Immature natural killer cell (primary cell): Measurements from ENCODE around the gene ADAMTS9. TPM values are rescaled to one million over a fixed set of nuclear protein-coding genes. Genes with fewer than 3 reads are reported as not detected.
A peak's percentile ranks its signal among the peaks of the same experiment; 100 is the strongest.

Source experiments
- DNase-seq, 3 donors: peaks; one replicate each; pipeline ENCODE4 v3.0.0; 2022; ENCODE audit warnings: mixed read lengths in 1 of 3
- H3K27ac Mint-ChIP-seq, 6 donors: one replicate each; pipeline ENCODE4 v1.8.0; 2020; ENCODE audit warnings: mixed read lengths in 6 of 6, mild to moderate bottlenecking in 5 of 6, inconsistent platforms in 4 of 6, moderate library complexity in 3 of 6
- H3K27me3 Mint-ChIP-seq, 3 donors: one replicate each; pipeline ENCODE4 v1.8.0; 2020 to 2021; ENCODE audit warnings: low read depth in 3 of 3, mild to moderate bottlenecking in 3 of 3, mixed read lengths in 3 of 3, moderate library complexity in 3 of 3, inconsistent platforms in 1 of 3
- H3K36me3 Mint-ChIP-seq, 3 donors: one replicate each; pipeline ENCODE4 v1.8.0; 2020; ENCODE audit warnings: mixed read lengths in 3 of 3, inconsistent platforms in 2 of 3, mild to moderate bottlenecking in 2 of 3
- H3K4me1 Mint-ChIP-seq, 2 donors: one replicate each; pipeline ENCODE4 v1.8.0; 2020; ENCODE audit warnings: inconsistent platforms in 2 of 2, mild to moderate bottlenecking in 2 of 2, mixed read lengths in 2 of 2, moderate library complexity in 1 of 2
- H3K4me3 Mint-ChIP-seq, 5 donors: one replicate each; pipeline ENCODE4 v1.8.0; 2020; ENCODE audit warnings: mild to moderate bottlenecking in 5 of 5, mixed read lengths in 5 of 5, inconsistent platforms in 3 of 5, moderate library complexity in 3 of 5
- H3K9me3 Mint-ChIP-seq, 6 donors: one replicate each; pipeline ENCODE4 v1.8.0; 2020; ENCODE audit warnings: mild to moderate bottlenecking in 6 of 6, mixed read lengths in 6 of 6, inconsistent platforms in 4 of 6, moderate library complexity in 3 of 6
- polyA plus RNA-seq, 3 donors: library from polyadenylated mRNA; unstranded; fragments of 300-500 nt; fragmentation: Illumina TruSeq; gene quantifications; one replicate each; pipeline ENCODE4 v1.2.3, GENCODE V29; 2021

The ADAMTS9 gene
- polyA plus RNA-seq, 3 donors from 2014 or later = not detected

GRCh38 chr3:64539451-64540196 is 148.2 kb downstream of the ADAMTS9 start:
- DNase-seq = no peak
- Mint-ChIP-seq H3K9me3 (peaks cover 0 to 2% (median 0%) of the 10 kb centered on the region in 6 donors), H3K27me3 (peaks cover 0 to 2% (median 0%) of the 10 kb centered on the region in 3 donors), H3K36me3 (no peaks in the 10 kb centered on the region), H3K27ac (no peak overlapping the region), H3K4me1 (no peaks in the 10 kb centered on the region), H3K4me3 (no peak overlapping the region)

GRCh38 chr3:64536166-64536565 is 151.6 kb downstream of the ADAMTS9 start:
- Mint-ChIP-seq H3K4me3 (no peak overlapping the region), H3K27ac (no peak overlapping the region), H3K36me3 (no peaks in the 10 kb centered on the region), H3K4me1 (no peaks in the 10 kb centered on the region), H3K27me3 (peaks cover 0 to 2% (median 1%) of the 10 kb centered on the region in 3 donors), H3K9me3 (peaks cover 0 to 9% (median 0%) of the 10 kb centered on the region in 6 donors)
- DNase-seq = no peak

DNA sequence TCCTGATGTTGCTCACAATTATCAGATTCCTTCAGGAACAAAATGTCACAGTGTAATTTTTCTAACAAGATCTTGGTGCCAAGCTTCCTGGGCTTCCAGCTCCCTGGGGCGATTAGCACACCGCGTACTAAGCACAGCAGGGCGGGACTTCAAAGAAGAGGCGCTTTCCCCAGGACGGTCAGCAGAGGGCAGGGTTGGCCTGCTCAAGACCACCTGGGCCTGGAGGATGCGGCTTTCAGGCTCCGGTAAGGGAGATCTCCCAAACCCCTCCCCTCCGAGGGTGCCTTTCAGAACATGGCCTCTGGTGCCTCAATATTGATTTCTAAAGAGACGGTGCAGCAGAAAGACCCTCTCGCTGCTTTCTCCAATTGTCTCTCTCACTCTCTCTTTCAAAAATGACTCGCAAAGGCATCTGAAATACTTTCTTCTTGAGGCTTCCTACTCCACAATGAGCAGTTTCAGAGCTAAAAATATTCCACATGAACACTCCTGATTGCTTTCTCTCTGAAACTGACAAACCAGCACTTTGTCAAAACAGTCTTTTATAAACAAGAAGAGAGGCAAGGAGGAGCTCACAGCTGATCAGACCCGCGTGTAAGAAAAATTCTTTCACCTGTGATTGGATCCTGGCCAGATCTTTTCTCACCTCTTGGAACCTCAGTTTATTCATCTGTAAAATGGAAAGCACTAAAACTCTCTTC is 154.0 kb downstream of the ADAMTS9 start:
- DNase-seq = peak in 1 of 3 donors; percentile 0
- no peaks in the 10 kb centered on the region for H3K4me1 Mint-ChIP-seq
- no peaks in the 10 kb centered on the region for H3K36me3 Mint-ChIP-seq
- peaks cover 0 to 1% (median 0%) of the 10 kb centered on the region in 3 donors for H3K27me3 Mint-ChIP-seq
- H3K27ac Mint-ChIP-seq = no peak overlapping the region
- peaks cover 0 to 9% (median 0%) of the 10 kb centered on the region in 6 donors for H3K9me3 Mint-ChIP-seq
- no peak overlapping the region for H3K4me3 Mint-ChIP-seq

DNA sequence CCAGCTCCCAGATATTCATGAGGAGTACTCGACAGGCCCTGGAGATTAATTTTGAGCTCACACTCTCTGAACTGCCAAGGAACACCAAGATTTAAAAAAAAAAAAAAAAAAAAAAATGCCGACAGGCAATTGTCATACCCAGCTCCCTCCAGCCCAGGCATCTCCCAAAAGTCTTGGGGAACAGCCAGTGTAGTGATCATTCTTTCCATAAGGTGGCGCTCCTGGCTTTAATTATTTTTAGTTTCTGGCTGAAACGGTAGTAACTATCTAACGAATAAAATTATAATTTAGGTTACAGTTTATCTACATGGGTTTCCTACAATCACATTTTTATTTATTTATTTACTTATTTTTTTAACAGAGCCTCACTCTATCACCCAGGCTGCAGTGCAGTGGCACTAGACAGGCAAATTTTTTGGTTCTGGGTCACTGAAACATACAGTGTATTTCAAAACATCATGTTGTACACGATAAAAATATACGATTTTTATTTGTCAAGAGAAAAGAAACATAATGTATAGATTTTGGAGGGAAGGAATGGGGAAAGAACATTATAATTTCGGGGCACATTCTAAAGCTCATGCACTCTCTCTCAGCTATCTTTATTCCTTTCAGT is 157.3 kb downstream of the ADAMTS9 start:
- Mint-ChIP-seq H3K9me3 (peaks cover 0 to 7% (median 0%) of the 10 kb centered on the region in 6 donors), H3K4me3 (no peak overlapping the region), H3K27me3 (peaks cover 0 to 3% (median 1%) of the 10 kb centered on the region in 3 donors), H3K4me1 (no peaks in the 10 kb centered on the region), H3K27ac (no peak overlapping the region), H3K36me3 (no peaks in the 10 kb centered on the region)
- DNase-seq = no peak

DNA sequence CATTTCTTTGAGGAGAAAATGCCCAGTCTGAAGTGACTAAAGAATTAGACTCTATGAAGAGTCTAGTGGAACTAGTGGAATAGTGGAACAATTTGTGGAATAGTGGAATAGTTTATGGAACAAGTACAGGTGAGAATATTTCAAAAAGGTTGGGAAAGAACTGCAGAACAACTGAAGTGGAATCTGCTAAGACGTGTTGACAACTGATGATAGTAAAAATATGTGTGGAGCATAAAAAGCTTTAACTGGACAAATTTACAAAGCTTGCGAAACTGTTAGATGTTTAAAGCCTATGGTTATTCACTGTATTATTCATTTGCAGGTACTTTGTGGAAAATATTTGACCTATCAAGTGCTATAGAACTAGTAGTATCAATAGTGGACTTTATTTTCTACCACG is 164.5 kb downstream of the ADAMTS9 start:
- H3K4me3 Mint-ChIP-seq = no peak overlapping the region

DNA sequence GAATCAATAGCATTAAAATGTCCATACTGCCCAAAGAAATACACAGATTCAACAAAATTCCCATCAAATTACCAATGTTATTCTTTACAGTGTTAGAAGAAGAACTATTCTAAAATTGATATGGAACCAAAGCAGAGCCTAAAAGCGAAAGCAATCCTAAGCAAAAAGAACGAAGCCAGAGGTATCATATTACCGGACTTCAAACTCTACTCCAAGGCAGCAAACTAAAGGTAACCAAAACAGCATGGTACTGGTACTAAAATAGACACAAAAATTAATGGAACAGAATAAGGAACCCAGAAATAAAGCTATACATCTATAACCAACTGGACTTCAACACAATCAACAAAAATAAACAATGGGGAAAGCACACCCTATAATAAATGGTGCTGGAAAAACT is 167.5 kb downstream of the ADAMTS9 start:
- Mint-ChIP-seq H3K4me1 (no peaks in the 10 kb centered on the region), H3K27ac (no peak overlapping the region), H3K36me3 (no peaks in the 10 kb centered on the region), H3K4me3 (no peak overlapping the region), H3K27me3 (peaks cover 2 to 5% (median 2%) of the 10 kb centered on the region in 3 donors), H3K9me3 (peaks cover 0 to 6% (median 2%) of the 10 kb centered on the region in 6 donors)
- DNase-seq = no peak

More for the DNA sequence above, 164.5 kb downstream of the ADAMTS9 start:
- Mint-ChIP-seq H3K36me3 (no peaks in the 10 kb centered on the region), H3K9me3 (peaks cover 0 to 6% (median 1%) of the 10 kb centered on the region in 6 donors), H3K27me3 (peaks cover 0 to 3% (median under 1%) of the 10 kb centered on the region in 3 donors), H3K27ac (no peak overlapping the region), H3K4me1 (no peaks in the 10 kb centered on the region)
- DNase-seq = no peak

- Mint-ChIP-seq H3K27ac (no peak overlapping the region), H3K27me3 (peaks cover 2 to 5% (median 2%) of the 10 kb centered on the region in 3 donors), H3K4me3 (no peak overlapping the region), H3K9me3 (peaks cover 0 to 6% (median 2%) of the 10 kb centered on the region in 6 donors), H3K4me1 (no peaks in the 10 kb centered on the region), H3K36me3 (no peaks in the 10 kb centered on the region)
- no peak for DNase-seq
Observed at GRCh38 chr3:64518950-64519349, 168.8 kb downstream of the ADAMTS9 start.

GRCh38 chr3:64518496-64518895 is 169.3 kb downstream of the ADAMTS9 start:
- no peak for DNase-seq
- peaks cover 2 to 5% (median 2%) of the 10 kb centered on the region in 3 donors for H3K27me3 Mint-ChIP-seq
- no peak overlapping the region for H3K4me3 Mint-ChIP-seq
- peaks cover 0 to 6% (median 2%) of the 10 kb centered on the region in 6 donors for H3K9me3 Mint-ChIP-seq
- no peak overlapping the region for H3K27ac Mint-ChIP-seq
- H3K36me3 Mint-ChIP-seq = no peaks in the 10 kb centered on the region
- H3K4me1 Mint-ChIP-seq = no peaks in the 10 kb centered on the region

- H3K4me1 Mint-ChIP-seq = no peaks in the 10 kb centered on the region
- no peak overlapping the region for H3K4me3 Mint-ChIP-seq
- no peak overlapping the region for H3K27ac Mint-ChIP-seq
- H3K9me3 Mint-ChIP-seq = peaks cover 0 to 3% (median under 1%) of the 10 kb centered on the region in 6 donors
- H3K27me3 Mint-ChIP-seq = peaks cover 1 to 2% (median 2%) of the 10 kb centered on the region in 3 donors
- H3K36me3 Mint-ChIP-seq = no peaks in the 10 kb centered on the region
- DNase-seq = no peak
Observed at GRCh38 chr3:64514889-64515288, 172.9 kb downstream of the ADAMTS9 start.

DNA sequence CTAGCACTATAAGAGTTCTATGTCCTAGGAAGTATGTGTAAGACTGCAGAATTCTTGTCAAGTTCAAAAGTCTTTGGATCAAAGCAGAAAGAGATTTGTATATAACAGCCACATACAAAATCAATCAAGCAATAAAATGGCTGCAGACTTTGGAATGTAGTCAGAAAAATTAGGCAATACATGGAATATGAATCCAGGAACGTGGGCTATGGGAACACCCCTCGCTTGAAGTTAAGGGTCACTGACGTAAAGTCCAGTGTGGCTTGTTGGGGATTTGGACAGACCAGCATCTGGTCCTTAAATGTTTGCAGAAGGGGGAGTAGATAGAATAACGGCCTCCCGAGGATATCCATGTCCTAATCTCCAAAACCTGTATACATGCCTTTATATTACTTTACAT is 178.6 kb downstream of the ADAMTS9 start:
- no peak for DNase-seq
- Mint-ChIP-seq H3K4me1 (no peaks in the 10 kb centered on the region), H3K9me3 (peaks cover 0 to 11% (median 2%) of the 10 kb centered on the region in 6 donors)

DNA sequence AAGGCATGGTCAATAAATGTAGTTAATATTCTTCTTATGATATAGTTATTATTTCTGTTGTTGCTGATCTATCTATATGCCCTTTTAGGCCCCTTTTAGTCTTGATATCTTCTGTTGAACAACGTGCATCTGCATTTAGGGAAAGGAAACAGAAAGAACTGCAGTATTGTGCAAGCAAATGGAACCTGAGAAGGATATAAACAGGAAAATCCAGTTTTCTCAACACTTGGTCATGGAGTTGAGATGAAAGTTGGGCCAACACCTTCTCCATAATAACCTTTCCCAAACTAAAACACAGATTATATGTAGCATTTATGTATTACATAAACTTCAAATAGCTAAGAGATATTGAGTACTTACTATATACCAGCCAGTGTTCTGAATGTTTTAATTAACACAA is 179.7 kb downstream of the ADAMTS9 start:
- H3K27me3 Mint-ChIP-seq = peaks cover 0 to 3% (median 2%) of the 10 kb centered on the region in 3 donors
- H3K36me3 Mint-ChIP-seq = no peaks in the 10 kb centered on the region
- H3K4me1 Mint-ChIP-seq = no peaks in the 10 kb centered on the region
- H3K9me3 Mint-ChIP-seq = peaks cover 0 to 11% (median 2%) of the 10 kb centered on the region in 6 donors
- no peak overlapping the region for H3K4me3 Mint-ChIP-seq
- no peak for DNase-seq
- H3K27ac Mint-ChIP-seq = no peak overlapping the region

More for the DNA sequence above, 178.6 kb downstream of the ADAMTS9 start:
- no peaks in the 10 kb centered on the region for H3K36me3 Mint-ChIP-seq
- H3K27me3 Mint-ChIP-seq = peaks cover 0 to 3% (median 2%) of the 10 kb centered on the region in 3 donors
- no peak overlapping the region for H3K4me3 Mint-ChIP-seq
- H3K27ac Mint-ChIP-seq = no peak overlapping the region

GRCh38 chr3:64506255-64506654 is 181.5 kb downstream of the ADAMTS9 start:
- no peak overlapping the region for H3K27ac Mint-ChIP-seq
- peaks cover 0 to 3% (median 2%) of the 10 kb centered on the region in 3 donors for H3K27me3 Mint-ChIP-seq
- H3K4me1 Mint-ChIP-seq = no peaks in the 10 kb centered on the region
- no peak for DNase-seq
- H3K9me3 Mint-ChIP-seq = peaks cover 0 to 15% (median 2%) of the 10 kb centered on the region in 6 donors
- H3K4me3 Mint-ChIP-seq = no peak overlapping the region
- H3K36me3 Mint-ChIP-seq = no peaks in the 10 kb centered on the region

GRCh38 chr3:64505419-64505818 is 182.4 kb downstream of the ADAMTS9 start:
- Mint-ChIP-seq H3K9me3 (peaks cover 0 to 15% (median 2%) of the 10 kb centered on the region in 6 donors), H3K4me3 (no peak overlapping the region), H3K36me3 (no peaks in the 10 kb centered on the region), H3K4me1 (no peaks in the 10 kb centered on the region), H3K27me3 (peaks cover 0 to 3% (median 2%) of the 10 kb centered on the region in 3 donors), H3K27ac (no peak overlapping the region)
- no peak for DNase-seq

DNA sequence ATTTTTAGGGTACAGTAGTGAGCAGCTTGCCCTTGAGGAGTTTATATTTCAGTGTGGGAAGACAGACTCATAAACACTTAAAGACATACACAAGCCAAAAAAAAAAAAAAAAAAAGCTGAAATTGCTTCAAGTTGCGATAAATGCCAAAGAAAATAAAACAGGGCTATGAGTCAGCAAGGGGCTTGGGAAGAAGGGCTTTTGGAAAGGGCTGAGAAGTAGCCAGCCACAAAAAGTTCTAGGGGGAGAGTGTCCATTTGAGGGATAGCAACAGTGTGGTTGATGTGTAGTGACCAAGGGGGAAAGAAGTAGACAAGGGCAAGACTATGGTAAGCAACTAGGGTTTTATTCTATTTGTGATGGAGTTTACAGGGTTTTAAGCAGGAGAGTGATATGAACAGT is 185.5 kb downstream of the ADAMTS9 start:
- DNase-seq = no peak
- Mint-ChIP-seq H3K4me1 (no peaks in the 10 kb centered on the region), H3K27me3 (peaks cover 4 to 6% (median 5%) of the 10 kb centered on the region in 3 donors), H3K4me3 (no peak overlapping the region), H3K27ac (no peak overlapping the region), H3K9me3 (peaks cover 0 to 14% (median 1%) of the 10 kb centered on the region in 6 donors), H3K36me3 (no peaks in the 10 kb centered on the region)
